IMR-90 (cell line): ENCODE data around the gene FAM227B. TPM values are rescaled to one million over a fixed set of nuclear protein-coding genes. Genes with fewer than 3 reads are reported as not detected.

ENCODE experiments used
- ATAC-seq: fragments of 200-7000 bp; cut with Tn5 transposase; 2 replicates; pipeline ENCODE4 v1.9.1; 2020; ENCODE audit warnings: low read depth, mild to moderate bottlenecking, moderate library complexity
- BruUV-seq: library from RNA; stranded (reverse); fragments of 400-500 nt; replicated peaks from 2 replicates; lab custom pipeline; 2021; lab: Mats Ljungman, UMichigan
- CTCF ChIA-PET: fragments of 300-600 bp; formaldehyde crosslinking; extraction: SDS; loops from one replicate; lab custom pipeline; 2021; ENCODE audit warnings: antibody characterized with exemption; lab: Yijun Ruan, JAX
- POLR2A ChIA-PET: fragments of 300-600 bp; sonication (Branson Sonifier 250); formaldehyde crosslinking; loops from one replicate; lab custom pipeline; 2022; ENCODE audit warnings: antibody characterized with exemption; ENCODE audit not compliant: unreplicated experiment; lab: Charles Lee
- DNase-seq: peaks from one replicate; pipeline ENCODE4 v3.0.0; 2013
- H2AFZ ChIP-seq: replicated peaks from 2 replicates; pipeline ENCODE3; 2013; ENCODE audit warnings: low read length, mild to moderate bottlenecking; ENCODE audit not compliant: poor library complexity
- H2AK5ac ChIP-seq: 2 replicates; pipeline ENCODE4 v1.6.1; 2013; ENCODE audit warnings: low read depth, low read length, inconsistent platforms
- H2AK9ac ChIP-seq: replicated peaks from 2 replicates; pipeline ENCODE3; 2013; ENCODE audit warnings: mild to moderate bottlenecking, low read depth, low read length, moderate library complexity; ENCODE audit not compliant: poor library complexity
- H2BK120ac ChIP-seq: 2 replicates; pipeline ENCODE4 v1.6.1; 2013; ENCODE audit warnings: low read depth, low read length, inconsistent platforms
- H2BK15ac ChIP-seq: 3 replicates; pipeline ENCODE4 v1.6.1; 2013; ENCODE audit warnings: low read depth, low read length, inconsistent platforms
- H2BK20ac ChIP-seq: 2 replicates; pipeline ENCODE4 v1.6.1; 2013; ENCODE audit warnings: low read depth, mild to moderate bottlenecking, inconsistent platforms, low read length, moderate library complexity
- H2BK5ac ChIP-seq: 2 replicates; pipeline ENCODE4 v1.6.1; 2013; ENCODE audit warnings: mild to moderate bottlenecking, low read depth, low read length, inconsistent platforms; ENCODE audit not compliant: poor library complexity, severe bottlenecking
- H3K14ac ChIP-seq: replicated peaks from 2 replicates; pipeline ENCODE4 v1.6.1; 2013; ENCODE audit warnings: low read depth, low read length, inconsistent platforms
- H3K18ac ChIP-seq: 2 replicates; pipeline ENCODE4 v1.6.1; 2013; ENCODE audit warnings: low read depth, low read length, control low read depth
- H3K23ac ChIP-seq: 2 replicates; pipeline ENCODE4 v1.6.1; 2013; ENCODE audit warnings: low read depth, low read length, inconsistent platforms
- H3K27ac ChIP-seq: 2 replicates; pipeline ENCODE4 v1.5.1; 2013; ENCODE audit warnings: mild to moderate bottlenecking, control low read depth, low read length; ENCODE audit not compliant: insufficient read depth
- H3K27me3 ChIP-seq: 2 replicates; pipeline ENCODE4 v1.6.1; 2013; ENCODE audit warnings: low read length; ENCODE audit not compliant: control insufficient read depth, insufficient read depth
- H3K36me3 ChIP-seq: 2 replicates; pipeline ENCODE4 v1.6.1; 2013; ENCODE audit warnings: low read length, mixed read lengths; ENCODE audit not compliant: control insufficient read depth, insufficient read depth
- H3K4ac ChIP-seq: 2 replicates; pipeline ENCODE4 v1.6.1; 2013; ENCODE audit warnings: low read depth, low read length, inconsistent platforms
- H3K4me1 ChIP-seq: 2 replicates; pipeline ENCODE4 v1.6.1; 2013; ENCODE audit warnings: low read length, mixed read lengths; ENCODE audit not compliant: control insufficient read depth, insufficient read depth
- H3K4me2 ChIP-seq: 2 replicates; pipeline ENCODE4 v1.6.1; 2013; ENCODE audit warnings: low read depth, mild to moderate bottlenecking, control low read depth, low read length, moderate library complexity
- H3K4me3 ChIP-seq: 2 replicates; pipeline ENCODE4 v1.5.1; 2013; ENCODE audit warnings: low read depth, mild to moderate bottlenecking, control low read depth, low read length, moderate library complexity; ENCODE audit not compliant: insufficient read depth
- H3K56ac ChIP-seq: 2 replicates; pipeline ENCODE4 v1.6.1; 2013; ENCODE audit warnings: low read length, inconsistent platforms; ENCODE audit not compliant: insufficient read depth; ENCODE audit errors: extremely low read depth
- H3K79me1 ChIP-seq, 2 experiments: 2 replicates each; pipeline ENCODE4 v1.6.1; 2013; ENCODE audit warnings: low read length in 2 of 2, inconsistent platforms in 1 of 2, low read depth in 1 of 2
- H3K9ac ChIP-seq: 2 replicates; pipeline ENCODE4 v1.6.1; 2013; ENCODE audit warnings: low read depth, low read length, control low read depth
- H3K9me1 ChIP-seq: 2 replicates; pipeline ENCODE4 v1.6.1; 2013; ENCODE audit warnings: low read length, inconsistent platforms; ENCODE audit not compliant: insufficient read depth
- H3K9me3 ChIP-seq: 2 replicates; pipeline ENCODE4 v1.6.1; 2013; ENCODE audit warnings: low read length; ENCODE audit not compliant: control insufficient read depth, insufficient read depth
- H4K20me1 ChIP-seq: 2 replicates; pipeline ENCODE4 v1.6.1; 2013; ENCODE audit warnings: low read length, inconsistent platforms; ENCODE audit not compliant: insufficient read depth
- H4K5ac ChIP-seq: 2 replicates; pipeline ENCODE4 v1.6.1; 2013; ENCODE audit warnings: mild to moderate bottlenecking, low read depth, low read length, control low read depth
- H4K8ac ChIP-seq, 2 experiments: 2 replicates each; pipeline ENCODE4 v1.6.1; 2013; ENCODE audit warnings: low read depth in 2 of 2, low read length in 2 of 2, control low read depth in 1 of 2, inconsistent platforms in 1 of 2
- H4K91ac ChIP-seq: 2 replicates; pipeline ENCODE4 v1.6.1; 2013; ENCODE audit warnings: low read depth, low read length, inconsistent platforms; ENCODE audit not compliant: insufficient read depth
- BHLHE40 ChIP-seq: fragments of 150-350 bp; IDR thresholded peaks from 2 replicates; pipeline ENCODE4 v1.6.1; 2016; ENCODE audit warnings: mild to moderate bottlenecking, low read depth, low read length
- CEBPB ChIP-seq: IDR thresholded peaks from 2 replicates; pipeline ENCODE4 v1.6.1; 2012; ENCODE audit warnings: low read depth, low read length, improper control_type of control experiment
- CHD1 ChIP-seq: IDR thresholded peaks from 2 replicates; pipeline ENCODE4 v1.6.1; 2012; ENCODE audit warnings: low read depth, low read length, improper control_type of control experiment
- MAFK ChIP-seq: IDR thresholded peaks from 2 replicates; pipeline ENCODE4 v1.6.1; 2012; ENCODE audit warnings: low read depth, low read length, improper control_type of control experiment
- MAZ ChIP-seq: IDR thresholded peaks from 2 replicates; pipeline ENCODE4 v1.6.1; 2012; ENCODE audit warnings: low read depth, mild to moderate bottlenecking, low read length, improper control_type of control experiment, moderate library complexity, borderline replicate concordance
- MXI1 ChIP-seq: IDR thresholded peaks from 2 replicates; pipeline ENCODE4 v1.6.1; 2012; ENCODE audit warnings: low read depth, mild to moderate bottlenecking, low read length, moderate library complexity, borderline replicate concordance
- NFE2L2 ChIP-seq: fragments of 150-350 bp; IDR thresholded peaks from 2 replicates; pipeline ENCODE4 v1.6.1; 2016; ENCODE audit warnings: low read depth, mild to moderate bottlenecking, low read length
- POLR2A ChIP-seq: IDR thresholded peaks from 2 replicates; pipeline ENCODE4 v1.6.1; 2012; ENCODE audit warnings: mild to moderate bottlenecking, low read depth, low read length
- RAD21 ChIP-seq: IDR thresholded peaks from 2 replicates; pipeline ENCODE4 v1.6.1; 2012; ENCODE audit warnings: low read length, improper control_type of control experiment
- RCOR1 ChIP-seq: IDR thresholded peaks from 2 replicates; pipeline ENCODE4 v1.6.1; 2012; ENCODE audit warnings: mild to moderate bottlenecking, low read length, improper control_type of control experiment; ENCODE audit not compliant: insufficient replicate concordance
- RFX5 ChIP-seq: IDR thresholded peaks from 2 replicates; pipeline ENCODE4 v1.8.0; 2012; ENCODE audit warnings: low read depth, mild to moderate bottlenecking, low read length, moderate library complexity
- SMC3 ChIP-seq: fragments of 150-350 bp; IDR thresholded peaks from 2 replicates; pipeline ENCODE4 v1.6.1; 2016; ENCODE audit warnings: low read depth, mild to moderate bottlenecking, antibody characterized with exemption, low read length, moderate library complexity
- WGBS, 2 experiments: methylation state at CpG; one replicate each; pipeline versions ENCODE4 v1.1.5 to v1.1.7; 2013; ENCODE audit warnings: missing lambda C conversion rate in 2 of 2; ENCODE audit not compliant: insufficient read length in 1 of 2; ENCODE audit errors: extremely low coverage in 2 of 2; 5-methylcytosine and 5-hydroxymethylcytosine counted together
- dilution Hi-C: fragments of 300-500 bp; cut with HindIII; formaldehyde crosslinking; loops from one replicate; pipeline ENCODE4 v1.14.3; 2018; ENCODE audit warnings: low sequenced_read_pairs; ENCODE audit not compliant: unreplicated experiment
- in situ Hi-C: fragments of 300-500 bp; cut with MboI; formaldehyde crosslinking; loops from 3 replicates; pipeline ENCODE4 v1.14.3; 2019; ENCODE audit warnings: low sequenced_read_pairs, inconsistent platforms, mixed read lengths
- intact Hi-C: fragments of 100-400 bp; cut with micrococcal nuclease; formaldehyde crosslinking; loops from 2 replicates; pipeline ENCODE4 v1.10.0; 2022
- polyA plus RNA-seq, 3 experiments: library from polyadenylated mRNA; depleted of rRNA; stranded (reverse); fragments of >200 nt; gene quantifications; 2 replicates each; pipeline ENCODE4 v1.2.3, GENCODE V29; 2012; ENCODE audit warnings: low replicate concordance in 1 of 3
- total RNA-seq: library from RNA; depleted of rRNA; stranded (reverse); fragments of >200 nt; gene quantifications from 2 replicates; pipeline ENCODE4 v1.2.3, GENCODE V29; 2012
- TF ChIP-seq, protein P1 (sequence below): conservative IDR thresholded peaks from 2 replicates; pipeline ENCODE4 v1.5.1; 2012; ENCODE audit warnings: mild to moderate bottlenecking, low read depth, low read length, improper control_type of control experiment
- TF ChIP-seq, protein P2 (sequence below): fragments of 150-350 bp; IDR thresholded peaks from 2 replicates; pipeline ENCODE4 v1.6.1; 2017; ENCODE audit warnings: mild to moderate bottlenecking, antibody characterized with exemption, low read length, low read depth
- TF ChIP-seq, protein P3 (sequence below): fragments of 150-350 bp; IDR thresholded peaks from 2 replicates; pipeline ENCODE4 v1.6.1; 2016; ENCODE audit warnings: low read depth, mild to moderate bottlenecking, low read length, moderate library complexity, borderline replicate concordance

FAM227B gene
- total and polyA plus RNA-seq, 2 of the 4 experiments (the other 2 are of a cell fraction) = 1.8 to 3.0 TPM

DNA sequence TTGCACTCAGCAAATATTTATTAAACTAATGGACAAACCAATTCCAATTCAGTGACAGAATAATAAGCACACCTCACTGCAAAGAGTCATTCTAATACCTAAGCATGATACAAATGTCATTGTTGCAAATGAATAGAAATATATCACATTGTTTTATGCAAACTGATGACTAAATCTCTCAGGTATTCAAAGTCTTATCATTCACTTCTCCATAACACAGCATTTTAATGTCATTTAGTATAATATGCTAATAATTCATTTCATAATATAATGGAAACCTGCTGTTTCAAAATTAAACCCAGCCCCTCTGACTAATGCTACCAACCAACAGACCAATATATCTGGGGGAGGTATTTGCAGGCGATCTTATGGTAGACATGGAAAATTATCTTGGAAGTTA is 125.8 kb downstream of the FAM227B start:
- H3K4me1 ChIP-seq = peaks cover 14% of the 10 kb centered on the region
- H4K91ac ChIP-seq = 0 out of 2 replicates have a peak overlapping the region, but pooled peaks have one; percentile 20
- peak overlapping the region; percentile 93; the same call in 1 of the 2 replicates for H4K5ac ChIP-seq
- in situ Hi-C loops = no loop called here
- H3K4me3 ChIP-seq = no peak overlapping the region
- peak overlapping the region in 1 of 2 experiments; percentile 67; a peak in 2 of 4 replicates for H4K8ac ChIP-seq
- H3K4me2 ChIP-seq = no peak overlapping the region
- H2AFZ ChIP-seq = no peak overlapping the region
- no peaks in the 10 kb centered on the region for H3K9me3 ChIP-seq
- H3K27ac ChIP-seq = peak overlapping the region; percentile 38; the same call in 1 of the 2 replicates
- no peak overlapping the region for H2BK20ac ChIP-seq
- H3K27me3 ChIP-seq = no peaks in the 10 kb centered on the region
- peak overlapping the region; percentile 58; the same call in 1 of the 2 replicates for H3K18ac ChIP-seq
- H2AK9ac ChIP-seq = no peak overlapping the region
- no peak overlapping the region for H3K23ac ChIP-seq
- ChIA-PET CTCF (no interaction called here), POLR2A (no interaction called here)
- no peak overlapping the region for H3K56ac ChIP-seq
- H2AK5ac ChIP-seq = no peak overlapping the region
- WGBS, 2 experiments = no CpG with 5 or more reads among the region's 1 CpG
- ATAC-seq (no peak), DNase-seq (no peak)
- peak overlapping the region; percentile 100 for H2BK5ac ChIP-seq
- no peak overlapping the region for H2BK15ac ChIP-seq
- no peaks in the 10 kb centered on the region for H3K36me3 ChIP-seq
- no peak overlapping the region for H3K14ac ChIP-seq
- H2BK120ac ChIP-seq = peak overlapping the region; percentile 40; the same call in 1 of the 2 replicates
- TF ChIP-seq RFX5 (no peak), MXI1 (no peak), NFE2L2 (no peak), RCOR1 (no peak), RAD21 (no peak), MAZ (no peak), CEBPB (no peak), POLR2A (no peak), CHD1 (no peak), MAFK (no peak), SMC3 (no peak), BHLHE40 (no peak)
- TF ChIP-seq, protein P1, sequence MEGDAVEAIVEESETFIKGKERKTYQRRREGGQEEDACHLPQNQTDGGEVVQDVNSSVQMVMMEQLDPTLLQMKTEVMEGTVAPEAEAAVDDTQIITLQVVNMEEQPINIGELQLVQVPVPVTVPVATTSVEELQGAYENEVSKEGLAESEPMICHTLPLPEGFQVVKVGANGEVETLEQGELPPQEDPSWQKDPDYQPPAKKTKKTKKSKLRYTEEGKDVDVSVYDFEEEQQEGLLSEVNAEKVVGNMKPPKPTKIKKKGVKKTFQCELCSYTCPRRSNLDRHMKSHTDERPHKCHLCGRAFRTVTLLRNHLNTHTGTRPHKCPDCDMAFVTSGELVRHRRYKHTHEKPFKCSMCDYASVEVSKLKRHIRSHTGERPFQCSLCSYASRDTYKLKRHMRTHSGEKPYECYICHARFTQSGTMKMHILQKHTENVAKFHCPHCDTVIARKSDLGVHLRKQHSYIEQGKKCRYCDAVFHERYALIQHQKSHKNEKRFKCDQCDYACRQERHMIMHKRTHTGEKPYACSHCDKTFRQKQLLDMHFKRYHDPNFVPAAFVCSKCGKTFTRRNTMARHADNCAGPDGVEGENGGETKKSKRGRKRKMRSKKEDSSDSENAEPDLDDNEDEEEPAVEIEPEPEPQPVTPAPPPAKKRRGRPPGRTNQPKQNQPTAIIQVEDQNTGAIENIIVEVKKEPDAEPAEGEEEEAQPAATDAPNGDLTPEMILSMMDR = no peak
- TF ChIP-seq, protein P2, sequence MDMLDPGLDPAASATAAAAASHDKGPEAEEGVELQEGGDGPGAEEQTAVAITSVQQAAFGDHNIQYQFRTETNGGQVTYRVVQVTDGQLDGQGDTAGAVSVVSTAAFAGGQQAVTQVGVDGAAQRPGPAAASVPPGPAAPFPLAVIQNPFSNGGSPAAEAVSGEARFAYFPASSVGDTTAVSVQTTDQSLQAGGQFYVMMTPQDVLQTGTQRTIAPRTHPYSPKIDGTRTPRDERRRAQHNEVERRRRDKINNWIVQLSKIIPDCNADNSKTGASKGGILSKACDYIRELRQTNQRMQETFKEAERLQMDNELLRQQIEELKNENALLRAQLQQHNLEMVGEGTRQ = no peak
- TF ChIP-seq, protein P3, sequence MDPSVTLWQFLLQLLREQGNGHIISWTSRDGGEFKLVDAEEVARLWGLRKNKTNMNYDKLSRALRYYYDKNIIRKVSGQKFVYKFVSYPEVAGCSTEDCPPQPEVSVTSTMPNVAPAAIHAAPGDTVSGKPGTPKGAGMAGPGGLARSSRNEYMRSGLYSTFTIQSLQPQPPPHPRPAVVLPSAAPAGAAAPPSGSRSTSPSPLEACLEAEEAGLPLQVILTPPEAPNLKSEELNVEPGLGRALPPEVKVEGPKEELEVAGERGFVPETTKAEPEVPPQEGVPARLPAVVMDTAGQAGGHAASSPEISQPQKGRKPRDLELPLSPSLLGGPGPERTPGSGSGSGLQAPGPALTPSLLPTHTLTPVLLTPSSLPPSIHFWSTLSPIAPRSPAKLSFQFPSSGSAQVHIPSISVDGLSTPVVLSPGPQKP = no peak
- no TSS peak for BruUV-seq
- H3K79me1 ChIP-seq = no peaks in the 10 kb centered on the region
- intact Hi-C loops = loop anchor here (5.0 kb wide), 2 partner anchors 127 to 352 kb away; partner anchors contain the start of genes DTWD1 and FAM227B
- no peaks in the 10 kb centered on the region for H4K20me1 ChIP-seq
- no peak overlapping the region for H3K9ac ChIP-seq
- no peak overlapping the region for H3K4ac ChIP-seq
- dilution Hi-C loops = no loop called here
- H3K9me1 ChIP-seq = peaks cover 3% of the 10 kb centered on the region; the same call in 1 of the 2 replicates
